ENCODE results near the gene PRSS3. TPM values are rescaled to one million over a fixed set of nuclear protein-coding genes. Genes with fewer than 3 reads are reported as not detected.
"Not testable (repeated sequence)": the region's sequence is repeated elsewhere in the genome, so short reads cannot be mapped to it uniquely, and the experiment has no call there.

Gene PRSS3
- total RNA-seq, 1 experiment from 2014 or later = 1.8 TPM

DNA sequence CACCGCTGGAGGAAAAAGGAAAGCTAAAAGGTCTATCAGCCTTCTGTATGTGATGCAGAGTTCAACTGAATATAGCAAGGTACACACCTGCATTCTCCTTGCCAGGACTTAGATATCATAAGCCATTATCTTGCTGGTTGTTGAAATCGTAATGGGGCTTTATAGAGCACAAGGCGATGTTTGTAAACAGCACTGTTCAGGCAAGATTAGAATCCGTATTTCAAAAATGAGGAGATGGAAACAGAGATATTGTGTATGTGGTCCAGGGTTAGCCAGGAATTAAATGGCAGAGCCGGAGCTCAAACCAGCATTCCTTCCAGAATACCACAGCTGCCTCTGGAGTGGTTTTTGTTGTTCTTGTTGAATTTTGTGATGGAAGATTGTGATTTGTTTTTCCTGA, 42.6 kb upstream of the PRSS3 start:
- ATAC-seq; DNase-seq (ENCODE audit: low spot score); H3K4me3 Mint-ChIP-seq; H3K36me3 Mint-ChIP-seq; POLR2A ChIA-PET; H3K9me3 Mint-ChIP-seq; H3K4me1 Mint-ChIP-seq; H3K27ac Mint-ChIP-seq: not testable (repeated sequence)
- peaks cover 48% of the 10 kb centered on the region for H3K27me3 Mint-ChIP-seq (ENCODE audit: low read depth)
- CTCF ChIA-PET = interaction anchor here (1.2 to 1.7 kb wide), 3 partner anchors 15 to 27 kb away, joined by 3 to 8 read pairs (median 5); no protein-coding TSS in a partner anchor

GRCh38 chr9:33759648-33760047, 35.7 kb upstream of the PRSS3 start:
- H3K4me3 Mint-ChIP-seq; DNase-seq (ENCODE audit: low spot score); H3K4me1 Mint-ChIP-seq; H3K27ac Mint-ChIP-seq; H3K9me3 Mint-ChIP-seq; H3K27me3 Mint-ChIP-seq (ENCODE audit: low read depth); ATAC-seq; H3K36me3 Mint-ChIP-seq; POLR2A ChIA-PET; CTCF ChIA-PET: not testable (repeated sequence)

GRCh38 chr9:33762343-33762742, 33.0 kb upstream of the PRSS3 start:
- Mint-ChIP-seq H3K4me3 (no peak overlapping the region), H3K9me3 (peaks cover 12% of the 10 kb centered on the region), H3K27ac (no peak overlapping the region), H3K27me3 (ENCODE audit: low read depth) (no peaks in the 10 kb centered on the region; the same call in 1 of the 2 replicates), H3K4me1 (no peaks in the 10 kb centered on the region), H3K36me3 (no peaks in the 10 kb centered on the region)
- ChIA-PET CTCF (interaction anchor here (1.2 to 1.6 kb wide), 3 partner anchors 16 to 138 kb away, joined by 4 to 8 read pairs (median 5); no protein-coding TSS in a partner anchor), POLR2A (no interaction called here)
- no peak for ATAC-seq
- TF ChIP-seq SOX15 (CRISPR knock-in tag; IDR thresholded peaks at IDR 0.05) (no peak), E2F1 (CRISPR knock-in tag; IDR thresholded peaks at IDR 0.05) (no peak), GABPB1 (CRISPR knock-in tag; IDR thresholded peaks at IDR 0.05) (no peak), USF2 (CRISPR knock-in tag; IDR thresholded peaks at IDR 0.05) (no peak), NFYB (CRISPR knock-in tag; conservative IDR thresholded peaks at IDR 0.05; ENCODE audit: low read depth) (no peak), CBFB (CRISPR knock-in tag; IDR thresholded peaks at IDR 0.05; ENCODE audit: low read depth) (no peak), SMAD4 (CRISPR knock-in tag; IDR thresholded peaks at IDR 0.05) (no peak), PRRX2 (CRISPR knock-in tag; IDR thresholded peaks at IDR 0.05) (no peak), ATF2 (CRISPR knock-in tag; IDR thresholded peaks at IDR 0.05; ENCODE audit: borderline replicate concordance, low read depth) (no peak)
- TF ChIP-seq, protein P1, sequence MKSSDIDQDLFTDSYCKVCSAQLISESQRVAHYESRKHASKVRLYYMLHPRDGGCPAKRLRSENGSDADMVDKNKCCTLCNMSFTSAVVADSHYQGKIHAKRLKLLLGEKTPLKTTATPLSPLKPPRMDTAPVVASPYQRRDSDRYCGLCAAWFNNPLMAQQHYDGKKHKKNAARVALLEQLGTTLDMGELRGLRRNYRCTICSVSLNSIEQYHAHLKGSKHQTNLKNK (CRISPR knock-in tag; IDR thresholded peaks at IDR 0.05) = no peak
- TF ChIP-seq, protein P2, sequence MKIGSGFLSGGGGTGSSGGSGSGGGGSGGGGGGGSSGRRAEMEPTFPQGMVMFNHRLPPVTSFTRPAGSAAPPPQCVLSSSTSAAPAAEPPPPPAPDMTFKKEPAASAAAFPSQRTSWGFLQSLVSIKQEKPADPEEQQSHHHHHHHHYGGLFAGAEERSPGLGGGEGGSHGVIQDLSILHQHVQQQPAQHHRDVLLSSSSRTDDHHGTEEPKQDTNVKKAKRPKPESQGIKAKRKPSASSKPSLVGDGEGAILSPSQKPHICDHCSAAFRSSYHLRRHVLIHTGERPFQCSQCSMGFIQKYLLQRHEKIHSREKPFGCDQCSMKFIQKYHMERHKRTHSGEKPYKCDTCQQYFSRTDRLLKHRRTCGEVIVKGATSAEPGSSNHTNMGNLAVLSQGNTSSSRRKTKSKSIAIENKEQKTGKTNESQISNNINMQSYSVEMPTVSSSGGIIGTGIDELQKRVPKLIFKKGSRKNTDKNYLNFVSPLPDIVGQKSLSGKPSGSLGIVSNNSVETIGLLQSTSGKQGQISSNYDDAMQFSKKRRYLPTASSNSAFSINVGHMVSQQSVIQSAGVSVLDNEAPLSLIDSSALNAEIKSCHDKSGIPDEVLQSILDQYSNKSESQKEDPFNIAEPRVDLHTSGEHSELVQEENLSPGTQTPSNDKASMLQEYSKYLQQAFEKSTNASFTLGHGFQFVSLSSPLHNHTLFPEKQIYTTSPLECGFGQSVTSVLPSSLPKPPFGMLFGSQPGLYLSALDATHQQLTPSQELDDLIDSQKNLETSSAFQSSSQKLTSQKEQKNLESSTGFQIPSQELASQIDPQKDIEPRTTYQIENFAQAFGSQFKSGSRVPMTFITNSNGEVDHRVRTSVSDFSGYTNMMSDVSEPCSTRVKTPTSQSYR (CRISPR knock-in tag; IDR thresholded peaks at IDR 0.05) = no peak
- TF ChIP-seq, protein P3, sequence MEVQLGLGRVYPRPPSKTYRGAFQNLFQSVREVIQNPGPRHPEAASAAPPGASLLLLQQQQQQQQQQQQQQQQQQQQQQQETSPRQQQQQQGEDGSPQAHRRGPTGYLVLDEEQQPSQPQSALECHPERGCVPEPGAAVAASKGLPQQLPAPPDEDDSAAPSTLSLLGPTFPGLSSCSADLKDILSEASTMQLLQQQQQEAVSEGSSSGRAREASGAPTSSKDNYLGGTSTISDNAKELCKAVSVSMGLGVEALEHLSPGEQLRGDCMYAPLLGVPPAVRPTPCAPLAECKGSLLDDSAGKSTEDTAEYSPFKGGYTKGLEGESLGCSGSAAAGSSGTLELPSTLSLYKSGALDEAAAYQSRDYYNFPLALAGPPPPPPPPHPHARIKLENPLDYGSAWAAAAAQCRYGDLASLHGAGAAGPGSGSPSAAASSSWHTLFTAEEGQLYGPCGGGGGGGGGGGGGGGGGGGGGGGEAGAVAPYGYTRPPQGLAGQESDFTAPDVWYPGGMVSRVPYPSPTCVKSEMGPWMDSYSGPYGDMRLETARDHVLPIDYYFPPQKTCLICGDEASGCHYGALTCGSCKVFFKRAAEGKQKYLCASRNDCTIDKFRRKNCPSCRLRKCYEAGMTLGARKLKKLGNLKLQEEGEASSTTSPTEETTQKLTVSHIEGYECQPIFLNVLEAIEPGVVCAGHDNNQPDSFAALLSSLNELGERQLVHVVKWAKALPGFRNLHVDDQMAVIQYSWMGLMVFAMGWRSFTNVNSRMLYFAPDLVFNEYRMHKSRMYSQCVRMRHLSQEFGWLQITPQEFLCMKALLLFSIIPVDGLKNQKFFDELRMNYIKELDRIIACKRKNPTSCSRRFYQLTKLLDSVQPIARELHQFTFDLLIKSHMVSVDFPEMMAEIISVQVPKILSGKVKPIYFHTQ (CRISPR knock-in tag; IDR thresholded peaks at IDR 0.05) = no peak
- TF ChIP-seq, protein P4, sequence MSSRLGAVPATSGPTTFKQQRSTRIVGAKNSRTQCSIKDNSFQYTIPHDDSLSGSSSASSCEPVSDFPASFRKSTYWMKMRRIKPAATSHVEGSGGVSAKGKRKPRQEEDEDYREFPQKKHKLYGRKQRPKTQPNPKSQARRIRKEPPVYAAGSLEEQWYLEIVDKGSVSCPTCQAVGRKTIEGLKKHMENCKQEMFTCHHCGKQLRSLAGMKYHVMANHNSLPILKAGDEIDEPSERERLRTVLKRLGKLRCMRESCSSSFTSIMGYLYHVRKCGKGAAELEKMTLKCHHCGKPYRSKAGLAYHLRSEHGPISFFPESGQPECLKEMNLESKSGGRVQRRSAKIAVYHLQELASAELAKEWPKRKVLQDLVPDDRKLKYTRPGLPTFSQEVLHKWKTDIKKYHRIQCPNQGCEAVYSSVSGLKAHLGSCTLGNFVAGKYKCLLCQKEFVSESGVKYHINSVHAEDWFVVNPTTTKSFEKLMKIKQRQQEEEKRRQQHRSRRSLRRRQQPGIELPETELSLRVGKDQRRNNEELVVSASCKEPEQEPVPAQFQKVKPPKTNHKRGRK (CRISPR knock-in tag; IDR thresholded peaks at IDR 0.05; ENCODE audit: borderline replicate concordance) = no peak
- no peak for DNase-seq (ENCODE audit: low spot score)

- DNase-seq (ENCODE audit: low spot score); CTCF ChIA-PET; H3K27ac Mint-ChIP-seq; ATAC-seq; POLR2A ChIA-PET; H3K27me3 Mint-ChIP-seq (ENCODE audit: low read depth); H3K36me3 Mint-ChIP-seq; H3K4me1 Mint-ChIP-seq; H3K4me3 Mint-ChIP-seq: not testable (repeated sequence)
- peaks cover 12% of the 10 kb centered on the region for H3K9me3 Mint-ChIP-seq
Measured at GRCh38 chr9:33763709-33764108, 31.7 kb upstream of the PRSS3 start.

Measured in WTC11 (cell line).